CD4-positive, alpha-beta T cell treated with Interleukin-2 at 100 ng/mL for 4 hours (primary cell): ENCODE measurements around the gene MYL1.

Experiments
- DNase-seq: peaks from one replicate; pipeline ENCODE4 v3.0.0-alpha.2; 2020; ENCODE audit warnings: low spot score

The MYL1 gene

GRCh38 chr2:210315015-210315788 lies at the start of gene MYL1:
MYL1 (minus strand) TSS chr2:210315174; CDS start chr2:210315042, 132 bp downstream.
- DNase-seq, result no peak

GRCh38 chr2:210363876-210364275 lies 48.9 kb upstream of the MYL1 start:
- no peak for DNase-seq

- DNase-seq, result no peak
Observed at GRCh38 chr2:210363261-210363660, 48.3 kb upstream of the MYL1 start.

DNA sequence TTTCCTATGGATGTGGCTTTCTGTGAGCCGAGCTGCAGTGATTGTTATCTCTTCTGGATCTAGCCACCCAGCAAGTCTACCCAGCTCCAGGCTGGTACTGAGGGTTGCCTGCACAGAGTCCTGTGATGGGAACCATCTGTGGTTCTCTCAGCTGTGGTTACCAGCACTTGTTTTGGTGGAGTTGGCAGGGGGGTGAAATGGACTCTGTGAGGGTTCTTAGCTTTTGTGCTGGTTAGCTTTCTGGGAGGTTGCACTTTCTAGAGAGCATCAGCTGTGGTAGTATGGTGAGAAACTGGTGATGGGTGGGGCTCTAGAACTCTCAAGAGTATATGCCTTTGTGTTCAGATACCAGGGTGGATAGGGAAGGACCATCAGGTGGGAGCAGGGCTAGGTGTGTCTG lies 45.4 kb upstream of the MYL1 start:
- DNase-seq, result no peak

GRCh38 chr2:210356944-210357343 lies 42.0 kb upstream of the MYL1 start:
- no peak for DNase-seq

- no peak for DNase-seq
Observed at GRCh38 chr2:210337159-210337558, 22.2 kb upstream of the MYL1 start.

DNA sequence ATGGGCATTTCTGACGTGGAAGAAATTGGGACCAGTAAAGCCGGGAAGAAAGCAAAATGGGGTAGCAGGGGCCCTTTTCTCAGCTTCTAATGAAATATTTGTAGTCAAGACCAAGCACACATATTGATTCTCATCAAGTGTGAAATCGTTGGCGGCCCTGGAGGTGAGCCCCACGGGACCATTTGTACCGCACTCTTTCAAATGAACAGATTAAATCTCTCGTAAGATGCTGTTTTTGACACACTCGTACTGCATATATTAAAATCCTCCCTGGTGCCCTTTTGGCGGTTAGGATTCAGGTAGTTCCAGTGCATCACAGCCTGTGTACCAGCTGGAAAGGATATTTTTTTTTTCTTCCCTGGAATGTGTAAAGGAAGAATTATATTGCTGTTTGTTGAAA lies 9.9 kb upstream of the MYL1 start:
- DNase-seq, result no peak

GRCh38 chr2:210324458-210324857 lies 9.5 kb upstream of the MYL1 start:
- no peak for DNase-seq

DNA sequence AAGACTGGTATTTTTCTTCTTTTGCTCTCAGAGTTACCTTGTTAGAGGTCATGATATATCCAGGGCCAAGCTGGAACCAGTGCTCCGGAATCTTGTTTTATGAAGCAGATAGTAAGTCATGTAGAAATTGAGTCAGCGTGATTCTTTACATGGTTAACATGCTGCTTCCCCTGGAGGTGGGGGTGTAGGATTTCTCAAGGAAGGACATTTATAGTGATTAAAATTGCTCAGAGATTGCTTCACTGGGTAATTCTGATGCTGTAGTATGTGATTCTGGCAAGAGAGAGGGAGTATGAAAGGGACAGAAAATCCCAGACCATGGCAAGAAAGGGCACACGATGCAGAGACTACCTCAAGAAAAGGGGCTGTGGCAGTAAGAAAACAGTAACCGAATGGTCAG lies 8.0 kb upstream of the MYL1 start:
- DNase-seq, result no peak

- no peak for DNase-seq
Observed at GRCh38 chr2:210318891-210319290, 3.9 kb upstream of the MYL1 start.

GRCh38 chr2:210318486-210318885 lies 3.5 kb upstream of the MYL1 start:
- no peak for DNase-seq

DNA sequence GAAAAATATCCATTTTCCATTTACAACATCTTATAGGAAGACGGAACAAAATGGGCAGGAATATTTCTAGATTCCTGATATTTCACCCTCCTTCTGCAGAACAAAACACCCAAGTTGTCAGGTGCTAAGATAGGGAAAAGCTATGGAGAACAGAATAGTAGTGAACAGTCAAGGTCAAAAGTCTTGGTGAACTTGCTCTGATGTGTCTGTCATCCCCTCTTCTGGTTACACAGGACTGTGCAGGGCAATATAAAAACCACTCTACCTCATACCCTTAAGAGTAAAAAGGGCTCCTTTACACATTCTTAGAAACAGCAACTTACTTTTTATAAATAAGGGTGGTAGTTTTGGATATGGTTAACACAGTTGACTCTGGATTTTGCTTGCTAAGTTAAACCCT lies 4.4 kb downstream of the MYL1 start:
- no peak for DNase-seq

- DNase-seq, result no peak
Observed at GRCh38 chr2:210309548-210310233, 5.3 kb downstream of the MYL1 start.

- no peak for DNase-seq
Observed at GRCh38 chr2:210303498-210303897, 11.5 kb downstream of the MYL1 start.

- DNase-seq, result no peak
Observed at GRCh38 chr2:210302326-210302725, 12.6 kb downstream of the MYL1 start.

DNA sequence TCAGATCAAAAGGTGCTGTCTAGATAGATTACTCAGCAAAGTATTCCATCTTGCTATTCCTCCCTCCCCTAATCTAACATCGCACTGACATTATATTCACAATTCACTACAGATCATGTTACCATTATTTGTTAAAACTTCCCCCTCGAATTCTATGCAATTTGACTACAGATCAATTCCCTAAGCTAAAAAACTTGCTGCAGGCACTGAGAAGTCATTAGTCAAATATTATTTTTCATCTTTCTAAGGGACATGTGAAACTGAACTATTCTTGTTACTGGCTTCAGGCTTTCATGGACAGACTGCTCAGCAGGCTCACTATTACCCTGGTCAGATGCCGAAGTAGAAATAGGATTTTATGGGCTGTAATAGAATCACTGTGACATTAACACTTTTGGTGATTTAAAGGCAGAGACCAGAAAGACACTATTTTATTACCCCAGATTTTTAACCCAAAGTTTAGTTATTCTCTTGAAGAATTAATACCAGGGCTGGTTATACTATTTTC lies 15.1 kb downstream of the MYL1 start:
- no peak for DNase-seq

GRCh38 chr2:210288408-210288807 lies 26.6 kb downstream of the MYL1 start:
- DNase-seq, result no peak

DNA sequence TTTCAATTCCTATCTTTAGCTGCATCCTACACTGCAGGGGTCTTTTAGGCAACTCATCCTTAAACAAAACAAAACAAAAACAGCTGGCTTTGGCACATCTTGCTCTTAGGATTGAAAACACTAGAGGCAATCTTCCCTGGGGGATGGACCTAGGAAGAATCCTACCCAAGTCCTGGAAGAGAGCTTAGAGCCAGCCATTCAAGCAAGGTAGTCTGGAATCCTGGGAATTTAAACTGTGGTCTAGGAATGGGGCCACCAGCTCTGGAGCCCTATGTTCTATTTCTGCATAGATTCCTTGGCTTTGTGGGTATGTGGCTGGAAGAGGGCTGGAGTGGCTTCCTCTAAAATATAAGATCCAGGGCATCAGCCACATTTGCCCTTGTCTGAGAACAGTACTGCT lies 27.7 kb downstream of the MYL1 start:
- DNase-seq, result no peak

- no peak for DNase-seq
Observed at GRCh38 chr2:210286123-210286680, 28.8 kb downstream of the MYL1 start.

DNA sequence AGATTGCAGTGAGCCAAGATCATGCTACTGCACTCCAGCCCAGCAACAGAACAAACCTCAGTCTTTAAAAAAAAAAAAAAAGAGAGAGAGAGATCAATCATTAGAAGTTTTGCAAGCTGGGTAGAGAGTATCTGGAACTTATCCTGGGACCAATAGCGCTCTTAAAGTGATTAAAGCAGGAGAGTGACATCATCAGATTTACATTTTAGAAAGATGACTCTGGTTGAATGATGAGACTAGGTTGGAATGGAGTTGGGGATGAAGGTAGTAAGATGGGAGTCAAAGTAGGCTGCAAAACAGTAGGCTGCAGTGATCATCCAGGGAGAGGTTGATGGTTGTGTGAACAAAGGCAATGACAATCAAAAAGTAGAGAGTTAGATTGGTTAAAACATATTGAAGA lies 37.8 kb downstream of the MYL1 start:
- no peak for DNase-seq

DNA sequence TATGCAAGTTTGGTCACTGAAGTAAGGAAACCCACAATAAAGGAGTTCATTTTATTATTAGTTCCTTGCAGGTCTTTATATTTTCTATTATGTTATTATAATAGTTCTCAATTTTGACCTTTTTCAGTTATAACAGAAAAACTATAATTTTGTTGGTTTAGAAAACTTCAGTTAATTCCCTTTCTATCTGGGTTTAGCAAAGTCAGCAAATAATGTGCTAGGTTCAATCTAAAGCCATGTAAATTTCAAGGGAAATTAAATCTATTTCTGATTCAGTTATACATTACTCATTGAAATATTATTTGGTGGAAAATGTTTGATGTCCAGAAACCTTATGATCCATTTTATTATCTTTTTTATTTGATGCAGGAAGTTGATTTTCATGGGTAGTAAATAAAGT lies 43.7 kb downstream of the MYL1 start:
- DNase-seq, result no peak

DNA sequence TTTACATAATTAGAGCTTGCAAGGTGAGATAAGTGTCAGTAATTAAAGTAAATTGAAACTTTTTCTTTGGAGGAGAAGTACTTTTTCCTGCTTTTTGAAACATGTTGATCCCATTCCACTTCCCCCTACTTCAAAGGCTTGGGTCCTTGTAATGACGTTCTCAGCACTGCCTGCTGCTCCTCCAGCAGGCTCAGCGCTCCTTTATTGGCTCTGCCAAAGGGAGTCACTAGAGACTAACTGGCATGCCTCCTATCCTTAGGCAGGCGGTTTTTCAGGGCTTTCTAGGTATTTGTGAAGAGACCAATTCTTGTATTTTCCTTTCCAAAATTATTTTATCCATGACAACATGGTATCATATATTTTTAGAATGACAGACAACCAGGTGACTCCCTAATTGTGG lies 45.8 kb downstream of the MYL1 start:
- no peak for DNase-seq

DNA sequence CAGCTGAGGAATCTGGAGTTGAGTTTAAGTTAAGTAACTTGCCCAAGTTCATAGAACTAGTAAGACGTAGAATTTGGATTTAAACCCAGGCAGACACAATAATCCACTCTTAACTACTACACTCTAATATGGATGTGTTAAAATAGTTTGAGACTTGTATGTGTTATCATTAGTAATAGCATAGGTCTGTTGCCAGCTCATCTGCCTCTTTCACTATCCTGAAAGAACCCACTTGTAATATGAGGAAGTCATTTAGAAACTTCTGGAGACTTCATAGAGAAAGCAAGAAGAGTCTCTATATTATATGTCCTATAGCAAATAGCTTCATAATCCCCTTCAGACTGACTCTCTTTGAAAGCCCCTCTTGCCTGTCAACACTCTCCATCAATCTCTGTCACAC lies 46.7 kb downstream of the MYL1 start:
- DNase-seq, result no peak
